B cell (primary cell): ENCODE measurements around the gene CNN1. TPM values are rescaled to one million over a fixed set of nuclear protein-coding genes. Genes with fewer than 3 reads are reported as not detected.

Experiments used
- ATAC-seq: fragments of 200-7000 bp; cut with Tn5 transposase; one replicate; pipeline ENCODE4 v1.10.0; 2021; ENCODE audit warnings: low read depth, mild to moderate bottlenecking, moderate number of reproducible peaks, moderate library complexity
- CTCF ChIA-PET: fragments of 350-600 bp; sonication (Branson Sonifier 250); formaldehyde crosslinking; loops from one replicate; lab custom pipeline; 2021; ENCODE audit warnings: antibody characterized with exemption, inconsistent platforms; lab: Charles Lee
- POLR2A ChIA-PET: fragments of 350-600 bp; sonication (Branson Sonifier 250); formaldehyde crosslinking; loops from one replicate; lab custom pipeline; 2021; ENCODE audit warnings: antibody characterized with exemption; lab: Charles Lee
- DNase-seq: peaks from one replicate; pipeline ENCODE4 v3.0.0; 2013
- H2AFZ ChIP-seq: 2 replicates; pipeline ENCODE4 v1.6.1; 2012; ENCODE audit warnings: mild to moderate bottlenecking, low read depth, low read length; ENCODE audit not compliant: insufficient read depth, poor library complexity, severe bottlenecking
- H3K27ac ChIP-seq, 2 donors: 1 replicate in 1 of 2; 2 replicates in 1 of 2; pipeline ENCODE4 v1.5.1; 2012 to 2013; ENCODE audit warnings: low read length in 2 of 2, mild to moderate bottlenecking in 2 of 2, moderate library complexity in 1 of 2
- H3K27me3 ChIP-seq, 4 experiments: fragments of 200-600 bp in 1 of 4; sonication (generic) in 1 of 4; replicated peaks in 1 of 4; 1 replicate in 2 of 4; 2 replicates in 2 of 4; pipeline versions ENCODE4 v1.6.1 to v1.7.0; 2013 to 2016; ENCODE audit warnings: low read length in 3 of 4, mild to moderate bottlenecking in 2 of 4, mixed read lengths in 1 of 4, moderate library complexity in 1 of 4; ENCODE audit not compliant: insufficient read depth in 4 of 4, control insufficient read depth in 3 of 4; ENCODE audit errors: control extremely low read depth in 1 of 4
- H3K36me3 ChIP-seq, 2 experiments: replicated peaks in 1 of 2; 1 replicate in 1 of 2; 2 replicates in 1 of 2; pipeline versions ENCODE4 v1.6.1 to v1.7.1; 2013; ENCODE audit warnings: low read length in 1 of 2; ENCODE audit not compliant: insufficient read depth in 2 of 2, control insufficient read depth in 1 of 2; ENCODE audit errors: control extremely low read depth in 1 of 2, extremely low read depth in 1 of 2
- H3K4me1 ChIP-seq, 2 donors: fragments of 200-600 bp in 1 of 2; sonication (generic) in 1 of 2; 1 replicate in 1 of 2; 2 replicates in 1 of 2; pipeline versions ENCODE4 v1.5.1 to v1.6.1; 2013 to 2017; ENCODE audit warnings: low read length in 2 of 2; ENCODE audit not compliant: control insufficient read depth in 2 of 2, insufficient read depth in 2 of 2
- H3K4me2 ChIP-seq: replicated peaks from 2 replicates; pipeline ENCODE3; 2012; ENCODE audit warnings: mild to moderate bottlenecking, low read depth, low read length; ENCODE audit not compliant: poor library complexity, severe bottlenecking
- H3K4me3 ChIP-seq, 5 experiments: fragments of 200-600 bp in 1 of 5; sonication (generic) in 1 of 5; 1 replicate in 3 of 5; 2 replicates in 2 of 5; pipeline versions ENCODE4 v1.5.1 to v1.7.0; 2011 to 2016; ENCODE audit warnings: low read length in 4 of 5, mild to moderate bottlenecking in 4 of 5, low read depth in 2 of 5, control low read depth in 1 of 5, moderate library complexity in 1 of 5; ENCODE audit not compliant: insufficient read depth in 1 of 5; ENCODE audit errors: control extremely low read depth in 1 of 5, extremely low read depth in 1 of 5
- H3K79me2 ChIP-seq: fragments of 200-600 bp; sonication (generic); one replicate; pipeline ENCODE4 v1.6.0; 2016; ENCODE audit warnings: low read length; ENCODE audit not compliant: control insufficient read depth, insufficient read depth
- H3K9ac ChIP-seq: fragments of 200-600 bp; sonication (generic); 2 replicates; pipeline ENCODE4 v1.6.1; 2017; ENCODE audit warnings: mild to moderate bottlenecking, low read length, moderate library complexity
- H3K9me3 ChIP-seq, 3 donors: one replicate each; pipeline versions ENCODE4 v1.6.1 to v1.7.1; 2013; ENCODE audit warnings: low read length in 2 of 3; ENCODE audit not compliant: control insufficient read depth in 2 of 3, insufficient read depth in 1 of 3; ENCODE audit errors: control extremely low read depth in 1 of 3
- H4K20me1 ChIP-seq: 2 replicates; pipeline ENCODE4 v1.6.0; 2012; ENCODE audit warnings: mild to moderate bottlenecking, low read length; ENCODE audit not compliant: insufficient read depth, control insufficient read depth, poor library complexity, severe bottlenecking
- H3K27ac Mint-ChIP-seq: one replicate; pipeline ENCODE4 v1.8.0; 2021; ENCODE audit warnings: mixed read lengths
- H3K27me3 Mint-ChIP-seq: one replicate; pipeline ENCODE4 v1.8.0; 2021; ENCODE audit warnings: mixed read lengths
- H3K4me1 Mint-ChIP-seq: one replicate; pipeline ENCODE4 v1.8.0; 2021; ENCODE audit warnings: mixed read lengths
- H3K4me3 Mint-ChIP-seq: one replicate; pipeline ENCODE4 v1.8.0; 2021; ENCODE audit warnings: mixed read lengths
- H3K9me3 Mint-ChIP-seq: one replicate; pipeline ENCODE4 v1.8.0; 2022; ENCODE audit warnings: mixed read lengths; ENCODE audit not compliant: insufficient read depth
- CTCF ChIP-seq: fragments of 200-600 bp; IDR thresholded peaks from one replicate; pipeline ENCODE4 v1.8.0; 2022; ENCODE audit warnings: antibody characterized with exemption, mild to moderate bottlenecking
- EZH2 ChIP-seq: IDR thresholded peaks from 2 replicates; pipeline ENCODE4 v1.6.1; 2012; ENCODE audit warnings: borderline replicate concordance, low read depth, mild to moderate bottlenecking, moderate library complexity, low read length; ENCODE audit not compliant: insufficient read depth, poor library complexity, severe bottlenecking
- WGBS: methylation state at CpG from one replicate; pipeline ENCODE4 v1.1.5; 2013; ENCODE audit warnings: missing lambda C conversion rate; ENCODE audit not compliant: insufficient coverage; 5-methylcytosine and 5-hydroxymethylcytosine counted together
- intact Hi-C: fragments of 100-400 bp; cut with micrococcal nuclease; formaldehyde crosslinking; loops from one replicate; pipeline ENCODE4 v1.10.0; 2022
- polyA plus RNA-seq: library from polyadenylated mRNA; depleted of rRNA; stranded (reverse); fragments of >200 nt; gene quantifications from 2 replicates; pipeline ENCODE4 v1.2.3, GENCODE V29; 2012
- total RNA-seq, 2 donors: library from RNA; stranded (reverse); fragments of 120-200 nt in 1 of 2; gene quantifications; 1 replicate in 1 of 2; 2 replicates in 1 of 2; pipeline versions ENCODE4 v1.2.3 to v1.2.4, GENCODE V29; 2013 to 2022

The CNN1 gene
- total and polyA plus RNA-seq, 2 donors (not counting 1 experiment from before 2014, with no cell fraction given), result not detected

GRCh38 chr19:11541238-11541637, 2.6 kb downstream of the CNN1 start:
- H3K36me3 ChIP-seq, result no peaks in the 10 kb centered on the region
- H2AFZ ChIP-seq, result no peak overlapping the region
- intact Hi-C loops, result no loop called here
- no peak overlapping the region for H3K9ac ChIP-seq
- peaks cover 18% of the 10 kb centered on the region for H3K27me3 Mint-ChIP-seq
- H3K9me3 ChIP-seq, result no peaks in the 10 kb centered on the region
- POLR2A ChIA-PET, result no interaction called here
- ATAC-seq (no peak), DNase-seq (no peak)
- H3K4me3 ChIP-seq, result no peak overlapping the region
- no peak for TF ChIP-seq CTCF
- TF ChIP-seq EZH2, result no peak
- no peak overlapping the region for H3K4me3 Mint-ChIP-seq
- H3K4me1 Mint-ChIP-seq, result peaks cover 9% of the 10 kb centered on the region
- H3K4me2 ChIP-seq, result no peak overlapping the region
- WGBS, result 58% methylated on average over 2 of the region's 3 CpGs
- H3K27me3 ChIP-seq, result peaks cover 0 to 33% (median 12%) of the 10 kb centered on the region in 4 experiments
- H4K20me1 ChIP-seq, result no peaks in the 10 kb centered on the region
- H3K27ac ChIP-seq, result no peak overlapping the region
- H3K4me1 ChIP-seq, result peaks cover 11 to 13% of the 10 kb centered on the region in 2 donors
- H3K9me3 Mint-ChIP-seq, result no peaks in the 10 kb centered on the region
- H3K27ac Mint-ChIP-seq, result no peak overlapping the region
- CTCF ChIA-PET, result no interaction called here
- H3K79me2 ChIP-seq, result no peaks in the 10 kb centered on the region

GRCh38 chr19:11547929-11548700, 9.5 kb downstream of the CNN1 start:
- CTCF ChIA-PET, result interaction anchor here (1.0 to 1.1 kb wide), 2 partner anchors 12 to 62 kb away, joined by 3 read pairs; no protein-coding TSS in a partner anchor
- Histone ChIP-seq H3K79me2 (no peaks in the 10 kb centered on the region), H3K9me3 (no peaks in the 10 kb centered on the region)

More at GRCh38 chr19:11547929-11548700, 9.5 kb downstream of the CNN1 start:
- Histone ChIP-seq H3K36me3 (peaks cover 0 to 14% of the 10 kb centered on the region in 2 experiments), H3K4me1 (peaks cover 5 to 12% of the 10 kb centered on the region in 2 donors), H3K4me2 (no peak overlapping the region), H3K4me3 (no peak overlapping the region), H3K9ac (no peak overlapping the region), H4K20me1 (peaks cover 5% of the 10 kb centered on the region), H2AFZ (no peak overlapping the region), H3K27ac (no peak overlapping the region), H3K27me3 (no peaks in the 10 kb centered on the region)
- no peak overlapping the region for H3K27ac Mint-ChIP-seq
- peaks cover 13% of the 10 kb centered on the region for H3K4me1 Mint-ChIP-seq
- WGBS, result 98% methylated on average over 10 of the region's 14 CpGs
- no peak for DNase-seq
- intact Hi-C loops, result no loop called here
- TF ChIP-seq CTCF, result no peak
- no peak for TF ChIP-seq EZH2
- ATAC-seq, result no peak
- H3K9me3 Mint-ChIP-seq, result no peaks in the 10 kb centered on the region
- H3K4me3 Mint-ChIP-seq, result no peak overlapping the region
- POLR2A ChIA-PET, result no interaction called here
- H3K27me3 Mint-ChIP-seq, result peaks cover 5% of the 10 kb centered on the region
